Activated B cell treated with CpG ODN at 0.5 μM for 24 hours (primary cell): ENCODE data around the gene F2RL2. TPM values are rescaled to one million over a fixed set of nuclear protein-coding genes. Genes with fewer than 3 reads are reported as not detected.

Experiments used
- ATAC-seq: fragments of 200-7000 bp; cut with Tn5 transposase; one replicate; pipeline ENCODE4 v1.10.0; 2021; ENCODE audit warnings: low read depth, mild to moderate bottlenecking, moderate library complexity
- CTCF ChIA-PET: fragments of 350-600 bp; sonication (Branson Sonifier 250); formaldehyde crosslinking; loops from one replicate; lab custom pipeline; 2021; ENCODE audit warnings: antibody characterized with exemption; lab: Charles Lee
- POLR2A ChIA-PET: fragments of 350-600 bp; sonication (Branson Sonifier 250); formaldehyde crosslinking; loops from one replicate; lab custom pipeline; 2021; ENCODE audit warnings: antibody characterized with exemption; lab: Charles Lee
- DNase-seq: peaks from one replicate; pipeline ENCODE4 v3.0.0; 2022
- H3K27ac Mint-ChIP-seq: one replicate; pipeline ENCODE4 v1.8.0; 2020; ENCODE audit warnings: mixed read lengths
- H3K27me3 Mint-ChIP-seq: one replicate; pipeline ENCODE4 v1.8.0; 2021; ENCODE audit warnings: mixed read lengths
- H3K36me3 Mint-ChIP-seq: one replicate; pipeline ENCODE4 v1.8.0; 2021; ENCODE audit warnings: low read depth, mixed read lengths
- H3K4me1 Mint-ChIP-seq: one replicate; pipeline ENCODE4 v1.8.0; 2021; ENCODE audit warnings: mixed read lengths
- H3K4me3 Mint-ChIP-seq: one replicate; pipeline ENCODE4 v1.8.0; 2020; ENCODE audit warnings: mild to moderate bottlenecking, mixed read lengths
- H3K9me3 Mint-ChIP-seq: one replicate; pipeline ENCODE4 v1.8.0; 2020; ENCODE audit warnings: mixed read lengths
- CTCF ChIP-seq: fragments of 200-600 bp; IDR thresholded peaks from one replicate; pipeline ENCODE4 v1.8.0; 2022; ENCODE audit warnings: antibody characterized with exemption, mild to moderate bottlenecking
- intact Hi-C: fragments of 100-400 bp; cut with micrococcal nuclease; formaldehyde crosslinking; loops from one replicate; pipeline ENCODE4 v1.15.1; 2024
- total RNA-seq: library from RNA; stranded (reverse); gene quantifications from 2 replicates; pipeline ENCODE4 v1.2.3, GENCODE V29; 2022

The F2RL2 gene
- total RNA-seq, 1 donor from 2014 or later = not detected

DNA sequence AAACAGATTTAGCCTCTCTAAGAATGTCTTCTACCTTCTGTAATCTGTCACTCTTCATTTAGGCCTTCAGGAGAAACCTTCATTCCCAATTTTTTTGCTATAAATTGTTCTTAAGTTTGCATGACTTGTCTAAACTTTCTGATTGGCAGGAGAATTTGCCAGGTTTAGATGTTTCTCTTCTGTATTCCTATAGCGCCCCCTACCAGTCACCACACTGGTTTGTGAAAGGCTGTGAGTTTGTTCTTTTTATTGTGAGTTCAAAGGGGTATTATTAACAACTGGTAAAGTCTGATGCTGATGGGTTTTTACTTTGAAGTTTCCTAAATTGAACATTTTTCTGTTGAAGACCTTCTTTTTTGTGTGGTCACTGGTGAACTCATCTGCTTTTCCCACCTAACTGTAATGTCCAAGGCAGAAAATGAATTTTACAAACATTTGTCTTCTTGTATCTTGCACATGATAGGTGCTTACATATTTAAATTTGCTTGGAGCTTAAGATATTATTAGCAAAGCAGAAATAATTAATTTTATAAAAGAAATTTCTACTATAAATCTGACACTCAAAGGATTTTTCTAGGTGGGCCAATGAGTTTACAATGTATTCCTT is 18.4 kb upstream of the F2RL2 start:
- POLR2A ChIA-PET = no interaction called here

GRCh38 chr5:76638479-76638878 is 15.3 kb upstream of the F2RL2 start:
- Mint-ChIP-seq H3K27ac (no peak overlapping the region), H3K9me3 (no peaks in the 10 kb centered on the region), H3K27me3 (no peaks in the 10 kb centered on the region), H3K4me1 (peaks cover 14% of the 10 kb centered on the region), H3K4me3 (no peak overlapping the region), H3K36me3 (peaks cover 7% of the 10 kb centered on the region)
- ChIA-PET CTCF (no interaction called here), POLR2A (interaction anchor here (0.6 kb wide), 1 partner anchor 81 kb away, joined by 3 read pairs; no protein-coding TSS in a partner anchor)
- no peak for TF ChIP-seq CTCF
- intact Hi-C loops = no loop called here
- ATAC-seq (no peak), DNase-seq (no peak)

More for the DNA sequence above, 18.4 kb upstream of the F2RL2 start:
- Mint-ChIP-seq H3K27ac (no peak overlapping the region), H3K27me3 (no peaks in the 10 kb centered on the region), H3K36me3 (peaks cover 12% of the 10 kb centered on the region), H3K4me1 (peaks cover 14% of the 10 kb centered on the region), H3K4me3 (no peak overlapping the region), H3K9me3 (peaks cover 2% of the 10 kb centered on the region)
- CTCF ChIA-PET = interaction anchor here (1.1 kb wide), 2 partner anchors 40 to 133 kb away, joined by 3 to 4 read pairs; no protein-coding TSS in a partner anchor
- intact Hi-C loops = loop anchor here (1.0 to 2.0 kb wide), 4 partner anchors 40 to 906 kb away; partner anchors contain the start of gene IQGAP2
- ATAC-seq = no peak
- TF ChIP-seq CTCF = no peak
- DNase-seq = no peak

GRCh38 chr5:76637490-76637889 is 14.3 kb upstream of the F2RL2 start:
- H3K4me3 Mint-ChIP-seq = no peak overlapping the region
- POLR2A ChIA-PET = no interaction called here
- H3K27ac Mint-ChIP-seq = no peak overlapping the region
- no peak for TF ChIP-seq CTCF
- H3K36me3 Mint-ChIP-seq = peaks cover 7% of the 10 kb centered on the region
- DNase-seq (no peak), ATAC-seq (no peak)
- intact Hi-C loops = no loop called here
- CTCF ChIA-PET = no interaction called here
- peaks cover 14% of the 10 kb centered on the region for H3K4me1 Mint-ChIP-seq
- H3K27me3 Mint-ChIP-seq = no peaks in the 10 kb centered on the region
- no peaks in the 10 kb centered on the region for H3K9me3 Mint-ChIP-seq

GRCh38 chr5:76634661-76635060 is 11.5 kb upstream of the F2RL2 start:
- ChIA-PET CTCF (no interaction called here), POLR2A (no interaction called here)
- intact Hi-C loops = no loop called here
- no peak overlapping the region for H3K4me3 Mint-ChIP-seq
- no peaks in the 10 kb centered on the region for H3K9me3 Mint-ChIP-seq
- DNase-seq (no peak), ATAC-seq (no peak)
- H3K27me3 Mint-ChIP-seq = no peaks in the 10 kb centered on the region
- no peak overlapping the region for H3K27ac Mint-ChIP-seq
- peaks cover 14% of the 10 kb centered on the region for H3K4me1 Mint-ChIP-seq
- H3K36me3 Mint-ChIP-seq = peaks cover 4% of the 10 kb centered on the region
- no peak for TF ChIP-seq CTCF

- H3K9me3 Mint-ChIP-seq = no peaks in the 10 kb centered on the region
- H3K36me3 Mint-ChIP-seq = peaks cover 3% of the 10 kb centered on the region
- ChIA-PET CTCF (interaction anchor here (1.5 kb wide), 1 partner anchor 14 kb away, joined by 4 read pairs; no protein-coding TSS in a partner anchor), POLR2A (no interaction called here)
- no peak for ATAC-seq
- no peak overlapping the region for H3K4me3 Mint-ChIP-seq
- no peaks in the 10 kb centered on the region for H3K27me3 Mint-ChIP-seq
- H3K27ac Mint-ChIP-seq = no peak overlapping the region
- intact Hi-C loops = no loop called here
- DNase-seq = no peak
- no peak for TF ChIP-seq CTCF
- no peaks in the 10 kb centered on the region for H3K4me1 Mint-ChIP-seq
These were observed 3.5 kb upstream of the F2RL2 start for GRCh38 chr5:76626738-76627137.
